Stomach (tissue), 4 donors: ENCODE data around the gene PLTP.

Experiments used
- CTCF ChIP-seq, 7 experiments: fragments of 450-650 bp in 4 of 7; fragments of 200-600 bp in 3 of 7; sonication (generic) in 3 of 7; IDR thresholded peaks; one replicate each; pipeline ENCODE4 v1.5.1; 2016 to 2019; ENCODE audit warnings: antibody characterized with exemption in 7 of 7, control low read depth in 2 of 7, mild to moderate bottlenecking in 1 of 7
- POLR2A ChIP-seq, 4 donors: fragments of 450-650 bp; IDR thresholded peaks; one replicate each; pipeline ENCODE4 v1.6.1; 2016; ENCODE audit warnings: antibody characterized with exemption in 4 of 4, control low read depth in 2 of 4, mild to moderate bottlenecking in 1 of 4, moderate library complexity in 1 of 4

- TF ChIP-seq CTCF (IDR thresholded peaks at IDR 0.05) (no peak), POLR2A (IDR thresholded peaks at IDR 0.05) (no peak)
Measured at GRCh38 chr20:45902199-45902701, 9.7 kb downstream of the PLTP start.
